Subcutaneous abdominal adipose tissue (tissue), 5 donors: ENCODE results near the gene CLIC5.
"Not testable (repeated sequence)": the region's sequence is repeated elsewhere in the genome, so short reads cannot be mapped to it uniquely, and the experiment has no call there.

ENCODE experiments used
- H3K27ac ChIP-seq: one replicate; pipeline ENCODE4 v1.7.0; 2013; ENCODE audit warnings: low read depth, mild to moderate bottlenecking, inconsistent platforms, low read length, moderate library complexity
- H3K27me3 ChIP-seq, 5 donors: one replicate each; pipeline ENCODE4 v1.7.0; 2013; ENCODE audit warnings: low read length in 5 of 5, inconsistent platforms in 1 of 5; ENCODE audit not compliant: control insufficient read depth in 5 of 5, insufficient read depth in 4 of 5
- H3K36me3 ChIP-seq, 5 donors: one replicate each; pipeline ENCODE4 v1.7.0; 2013; ENCODE audit warnings: low read length in 5 of 5; ENCODE audit not compliant: control insufficient read depth in 5 of 5, insufficient read depth in 5 of 5
- H3K4me1 ChIP-seq, 5 donors: one replicate each; pipeline ENCODE4 v1.7.0; 2013; ENCODE audit warnings: low read length in 5 of 5, mild to moderate bottlenecking in 3 of 5, moderate library complexity in 1 of 5; ENCODE audit not compliant: control insufficient read depth in 5 of 5, insufficient read depth in 5 of 5
- H3K4me3 ChIP-seq, 5 donors: one replicate each; pipeline ENCODE4 v1.7.0; 2013; ENCODE audit warnings: low read length in 5 of 5, low read depth in 1 of 5
- H3K9ac ChIP-seq, 5 donors: one replicate each; pipeline ENCODE4 v1.7.0; 2013; ENCODE audit warnings: low read length in 5 of 5, mild to moderate bottlenecking in 4 of 5, moderate library complexity in 3 of 5
- H3K9me3 ChIP-seq, 5 donors: one replicate each; pipeline ENCODE4 v1.7.0; 2013; ENCODE audit warnings: low read length in 5 of 5; ENCODE audit not compliant: control insufficient read depth in 5 of 5
- donor health status: healthy.
- donor health status: healthy.
- donor health status: healthy.
- donor health status: healthy.
- donor health status: healthy.

The CLIC5 gene

GRCh38 chr6:45946352-45946751 is 69.3 kb downstream of the CLIC5 start:
- Histone ChIP-seq H3K9ac (no peak overlapping the region), H3K27ac (no peak overlapping the region), H3K4me1 (peaks cover 0 to 34% (median 0%) of the 10 kb centered on the region in 5 donors), H3K4me3 (no peak overlapping the region), H3K36me3 (peaks cover 0 to 10% (median 2%) of the 10 kb centered on the region in 5 donors), H3K27me3 (no peaks in the 10 kb centered on the region), H3K9me3 (no peaks in the 10 kb centered on the region)

- H3K9me3 ChIP-seq, result no peaks in the 10 kb centered on the region
- H3K27ac ChIP-seq, result no peak overlapping the region
- H3K4me3 ChIP-seq, result no peak overlapping the region
- H3K36me3 ChIP-seq, result peaks cover 0 to 18% (median 6%) of the 10 kb centered on the region in 5 donors
- no peak overlapping the region for H3K9ac ChIP-seq
- H3K4me1 ChIP-seq, result peaks cover 0 to 31% (median 0%) of the 10 kb centered on the region in 5 donors
- H3K27me3 ChIP-seq, result no peaks in the 10 kb centered on the region
These were observed 72.7 kb downstream of the CLIC5 start for GRCh38 chr6:45942953-45943352.

- Histone ChIP-seq H3K4me3 (no peak overlapping the region), H3K27ac (no peak overlapping the region), H3K9me3 (no peaks in the 10 kb centered on the region), H3K9ac (no peak overlapping the region), H3K27me3 (no peaks in the 10 kb centered on the region), H3K4me1 (peaks cover 0 to 10% (median 0%) of the 10 kb centered on the region in 5 donors), H3K36me3 (peaks cover 0 to 5% (median 0%) of the 10 kb centered on the region in 5 donors)
These were observed 81.8 kb downstream of the CLIC5 start for GRCh38 chr6:45933855-45934254.

- Histone ChIP-seq H3K27ac (no peak overlapping the region), H3K36me3 (no peaks in the 10 kb centered on the region), H3K9me3 (no peaks in the 10 kb centered on the region), H3K4me3 (no peak overlapping the region), H3K4me1 (peaks cover 0 to 16% (median 0%) of the 10 kb centered on the region in 5 donors), H3K9ac (no peak overlapping the region), H3K27me3 (no peaks in the 10 kb centered on the region)
These were observed 84.4 kb downstream of the CLIC5 start for GRCh38 chr6:45931232-45931631.

- no peak overlapping the region for H3K27ac ChIP-seq
- no peak overlapping the region for H3K4me3 ChIP-seq
- H3K27me3 ChIP-seq, result no peaks in the 10 kb centered on the region
- no peaks in the 10 kb centered on the region for H3K36me3 ChIP-seq
- H3K9ac ChIP-seq, result no peak overlapping the region
- no peaks in the 10 kb centered on the region for H3K9me3 ChIP-seq
- H3K4me1 ChIP-seq, result peaks cover 0 to 16% (median 0%) of the 10 kb centered on the region in 5 donors
These were observed 85.1 kb downstream of the CLIC5 start for GRCh38 chr6:45930420-45931040.

GRCh38 chr6:45929421-45930361 is 86.0 kb downstream of the CLIC5 start:
- peaks cover 0 to 16% (median 0%) of the 10 kb centered on the region in 5 donors for H3K4me1 ChIP-seq
- H3K9ac ChIP-seq, result no peak overlapping the region
- no peaks in the 10 kb centered on the region for H3K9me3 ChIP-seq
- no peak overlapping the region for H3K27ac ChIP-seq
- no peak overlapping the region for H3K4me3 ChIP-seq
- no peaks in the 10 kb centered on the region for H3K27me3 ChIP-seq
- no peaks in the 10 kb centered on the region for H3K36me3 ChIP-seq

GRCh38 chr6:45928721-45929305 is 86.8 kb downstream of the CLIC5 start:
- H3K27ac ChIP-seq, result no peak overlapping the region
- H3K4me1 ChIP-seq, result peaks cover 0 to 16% (median 0%) of the 10 kb centered on the region in 5 donors
- H3K9ac ChIP-seq, result no peak overlapping the region
- peaks cover 0 to 3% (median 0%) of the 10 kb centered on the region in 5 donors for H3K27me3 ChIP-seq
- no peaks in the 10 kb centered on the region for H3K9me3 ChIP-seq
- no peak overlapping the region for H3K4me3 ChIP-seq
- H3K36me3 ChIP-seq, result no peaks in the 10 kb centered on the region

- Histone ChIP-seq H3K9me3 (no peaks in the 10 kb centered on the region), H3K9ac (no peak overlapping the region), H3K27me3 (peaks cover 0 to 4% (median 0%) of the 10 kb centered on the region in 5 donors), H3K4me1 (peaks cover 0 to 16% (median 3%) of the 10 kb centered on the region in 5 donors), H3K36me3 (no peaks in the 10 kb centered on the region), H3K27ac (no peak overlapping the region), H3K4me3 (no peak overlapping the region)
These were observed 88.0 kb downstream of the CLIC5 start for GRCh38 chr6:45927421-45928320.

- H3K4me3 ChIP-seq, H3K9ac ChIP-seq, H3K27me3 ChIP-seq, H3K36me3 ChIP-seq, H3K9me3 ChIP-seq, H3K27ac ChIP-seq: not testable (repeated sequence)
- peaks cover 0 to 24% (median 5%) of the 10 kb centered on the region in 5 donors for H3K4me1 ChIP-seq
These were observed 89.2 kb downstream of the CLIC5 start for GRCh38 chr6:45926423-45926822.
